Endothelial cell (in vitro differentiated cells): ENCODE measurements around the gene TAS1R2. TPM values are rescaled to one million over a fixed set of nuclear protein-coding genes. Genes with fewer than 3 reads are reported as not detected.

Experiments used
- DNase-seq: peaks from one replicate; pipeline ENCODE4 v3.0.0; 2021; ENCODE audit warnings: low spot score
- H3K27ac Mint-ChIP-seq: one replicate; pipeline ENCODE4 v1.8.0; 2021; ENCODE audit warnings: mixed read lengths, inconsistent platforms; ENCODE audit not compliant: unreplicated experiment
- H3K27me3 Mint-ChIP-seq: one replicate; pipeline ENCODE4 v1.8.0; 2021; ENCODE audit warnings: mild to moderate bottlenecking, moderate library complexity, mixed read lengths, inconsistent platforms; ENCODE audit not compliant: unreplicated experiment
- H3K36me3 Mint-ChIP-seq: one replicate; pipeline ENCODE4 v1.8.0; 2021; ENCODE audit warnings: mild to moderate bottlenecking, low read depth, mixed read lengths, inconsistent platforms; ENCODE audit not compliant: unreplicated experiment
- H3K4me1 Mint-ChIP-seq: one replicate; pipeline ENCODE4 v1.8.0; 2021; ENCODE audit warnings: mild to moderate bottlenecking, mixed read lengths, inconsistent platforms; ENCODE audit not compliant: unreplicated experiment
- H3K4me3 Mint-ChIP-seq: one replicate; pipeline ENCODE4 v1.8.0; 2021; ENCODE audit warnings: mild to moderate bottlenecking, mixed read lengths, inconsistent platforms; ENCODE audit not compliant: unreplicated experiment
- H3K9me3 Mint-ChIP-seq: one replicate; pipeline ENCODE4 v1.8.0; 2021; ENCODE audit warnings: mixed read lengths, inconsistent platforms; ENCODE audit not compliant: unreplicated experiment
- total RNA-seq: library from RNA; stranded (reverse); fragmentation: NEBNext Ultra II Directional; extraction: Animal tissue kit (Norgen Biotek cat#: 25700); gene quantifications from one replicate; pipeline ENCODE4 v1.2.1, GENCODE V29; 2021; ENCODE audit not compliant: unreplicated experiment
- TF ChIP-seq, protein P1 (sequence below): fragments of 200-600 bp; sonication (generic); IDR thresholded peaks from one replicate; pipeline ENCODE4 v1.5.0; 2021; ENCODE audit warnings: antibody characterized with exemption; ENCODE audit not compliant: unreplicated experiment

TAS1R2 gene
- total RNA-seq, 1 donor from 2014 or later, result not detected

DNA sequence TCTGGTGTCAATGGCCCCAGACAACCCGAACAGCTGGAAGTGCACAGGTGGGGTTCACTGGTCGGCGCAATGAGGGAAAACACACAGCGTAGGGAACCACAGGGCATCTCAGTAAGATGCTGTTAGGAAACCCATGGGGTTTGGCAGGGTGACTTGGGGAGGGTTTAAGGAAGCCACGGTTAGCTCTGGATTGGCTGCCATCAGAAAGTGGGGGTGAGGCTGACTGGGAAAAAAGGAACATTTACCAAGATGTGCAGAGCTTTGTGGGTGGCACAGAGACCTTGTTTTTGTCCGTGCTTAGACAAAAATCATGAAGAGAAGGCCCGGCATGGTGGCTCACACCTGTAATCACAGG is 31.9 kb upstream of the TAS1R2 start:
- no peaks in the 10 kb centered on the region for H3K4me1 Mint-ChIP-seq
- TF ChIP-seq, protein P1, sequence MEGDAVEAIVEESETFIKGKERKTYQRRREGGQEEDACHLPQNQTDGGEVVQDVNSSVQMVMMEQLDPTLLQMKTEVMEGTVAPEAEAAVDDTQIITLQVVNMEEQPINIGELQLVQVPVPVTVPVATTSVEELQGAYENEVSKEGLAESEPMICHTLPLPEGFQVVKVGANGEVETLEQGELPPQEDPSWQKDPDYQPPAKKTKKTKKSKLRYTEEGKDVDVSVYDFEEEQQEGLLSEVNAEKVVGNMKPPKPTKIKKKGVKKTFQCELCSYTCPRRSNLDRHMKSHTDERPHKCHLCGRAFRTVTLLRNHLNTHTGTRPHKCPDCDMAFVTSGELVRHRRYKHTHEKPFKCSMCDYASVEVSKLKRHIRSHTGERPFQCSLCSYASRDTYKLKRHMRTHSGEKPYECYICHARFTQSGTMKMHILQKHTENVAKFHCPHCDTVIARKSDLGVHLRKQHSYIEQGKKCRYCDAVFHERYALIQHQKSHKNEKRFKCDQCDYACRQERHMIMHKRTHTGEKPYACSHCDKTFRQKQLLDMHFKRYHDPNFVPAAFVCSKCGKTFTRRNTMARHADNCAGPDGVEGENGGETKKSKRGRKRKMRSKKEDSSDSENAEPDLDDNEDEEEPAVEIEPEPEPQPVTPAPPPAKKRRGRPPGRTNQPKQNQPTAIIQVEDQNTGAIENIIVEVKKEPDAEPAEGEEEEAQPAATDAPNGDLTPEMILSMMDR, result no peak
- H3K27me3 Mint-ChIP-seq, result peaks cover 10% of the 10 kb centered on the region
- H3K27ac Mint-ChIP-seq, result no peak overlapping the region
- peaks cover 6% of the 10 kb centered on the region for H3K36me3 Mint-ChIP-seq
- no peak for DNase-seq
- peak overlapping the region; percentile 42 for H3K4me3 Mint-ChIP-seq
- no peaks in the 10 kb centered on the region for H3K9me3 Mint-ChIP-seq

DNA sequence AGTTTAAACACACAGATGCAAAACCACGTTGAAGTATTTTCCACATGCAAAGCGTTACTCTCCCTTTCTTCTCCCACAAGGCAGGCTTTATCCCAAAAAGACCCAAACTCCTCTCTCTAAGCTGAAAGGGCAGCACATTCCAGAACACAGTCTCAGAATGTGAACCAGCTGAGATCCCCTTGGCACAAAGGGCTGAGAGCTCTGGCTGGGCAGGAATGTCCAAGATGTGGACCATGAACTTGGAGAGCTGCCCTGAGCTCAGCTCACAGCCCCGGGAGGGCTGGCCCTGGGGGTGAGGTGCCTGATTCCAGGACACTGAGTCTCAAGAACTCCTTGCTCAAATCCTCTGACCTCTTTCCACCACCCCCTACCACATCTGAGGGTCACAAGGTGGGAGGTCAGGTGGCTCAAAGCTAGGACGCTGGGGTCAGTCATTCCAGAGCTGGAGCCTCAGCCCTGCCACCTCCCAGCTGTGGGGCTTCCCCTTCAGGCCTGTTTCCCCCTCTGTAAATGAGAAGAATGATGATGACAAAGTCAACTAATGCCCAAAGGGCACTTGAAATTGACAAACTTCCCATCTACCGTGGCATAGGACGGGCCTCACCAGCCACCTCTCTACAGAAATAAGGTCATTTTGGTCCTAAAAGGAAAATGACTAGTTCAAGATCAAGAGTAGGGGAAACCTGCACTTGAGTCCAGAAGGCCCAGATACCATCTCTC is 31.4 kb upstream of the TAS1R2 start:
- Mint-ChIP-seq H3K36me3 (peaks cover 6% of the 10 kb centered on the region), H3K9me3 (no peaks in the 10 kb centered on the region), H3K27ac (no peak overlapping the region), H3K4me1 (no peaks in the 10 kb centered on the region), H3K27me3 (peaks cover 10% of the 10 kb centered on the region), H3K4me3 (peak overlapping the region; percentile 42)
- TF ChIP-seq, protein P1, result no peak
- no peak for DNase-seq

DNA sequence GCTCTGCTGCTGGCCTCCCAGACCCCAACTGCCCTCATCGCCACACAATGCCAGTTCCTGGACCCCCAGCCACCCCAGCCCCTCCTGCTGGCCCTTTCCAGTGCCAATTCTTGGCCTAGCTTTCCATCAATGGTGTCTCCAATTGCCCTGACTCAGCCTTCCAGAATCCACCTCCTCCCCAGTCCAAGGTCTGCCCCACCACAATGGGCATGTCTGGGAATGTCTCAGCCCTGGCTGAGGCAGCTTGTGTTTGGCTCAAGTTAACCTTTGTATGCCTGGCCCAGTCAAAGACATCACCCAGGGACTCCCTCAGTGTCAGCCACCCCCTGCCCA is 26.5 kb upstream of the TAS1R2 start:
- TF ChIP-seq, protein P1, result no peak
- Mint-ChIP-seq H3K27ac (no peak overlapping the region), H3K9me3 (no peaks in the 10 kb centered on the region), H3K27me3 (peaks cover 10% of the 10 kb centered on the region), H3K36me3 (peaks cover 13% of the 10 kb centered on the region), H3K4me3 (no peak overlapping the region), H3K4me1 (no peaks in the 10 kb centered on the region)
- DNase-seq, result no peak

DNA sequence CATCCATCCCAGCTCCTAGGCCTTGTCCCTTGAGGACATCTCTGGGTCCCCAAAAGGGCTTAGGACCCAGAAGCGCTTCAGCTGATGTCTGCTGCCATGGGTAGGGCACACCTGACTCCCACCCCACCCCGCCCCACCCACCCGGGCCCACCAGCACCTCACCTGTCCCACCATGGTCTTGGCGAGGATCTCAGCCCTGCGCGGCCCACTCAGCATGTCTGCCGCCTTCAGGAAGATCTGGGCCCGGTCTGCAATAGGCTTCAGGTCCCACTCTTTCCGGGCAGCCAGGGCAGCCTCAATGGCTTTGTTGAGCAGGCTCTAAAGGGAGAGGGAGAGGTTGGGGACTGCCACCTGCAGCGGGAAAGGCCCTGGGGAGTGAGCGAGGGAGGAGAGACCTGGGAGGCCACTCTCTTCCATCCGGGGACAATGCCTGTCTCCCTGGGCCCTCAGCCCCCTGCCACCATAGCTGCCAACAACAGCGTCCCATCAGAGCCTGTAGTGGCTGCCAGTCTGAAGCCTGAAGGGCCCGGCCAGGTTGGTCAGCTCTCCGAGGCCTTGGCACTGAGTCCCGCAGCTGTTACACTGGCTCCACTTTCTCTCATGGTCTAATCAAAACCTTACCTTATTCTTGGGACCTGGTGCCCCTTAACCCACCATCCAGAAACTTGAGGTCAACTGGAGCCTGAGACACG is 26.0 kb upstream of the TAS1R2 start:
- DNase-seq, result no peak
- Mint-ChIP-seq H3K27ac (no peak overlapping the region), H3K27me3 (peaks cover 12% of the 10 kb centered on the region), H3K36me3 (peaks cover 16% of the 10 kb centered on the region), H3K4me1 (no peaks in the 10 kb centered on the region), H3K4me3 (no peak overlapping the region), H3K9me3 (no peaks in the 10 kb centered on the region)
- TF ChIP-seq, protein P1, result no peak

DNA sequence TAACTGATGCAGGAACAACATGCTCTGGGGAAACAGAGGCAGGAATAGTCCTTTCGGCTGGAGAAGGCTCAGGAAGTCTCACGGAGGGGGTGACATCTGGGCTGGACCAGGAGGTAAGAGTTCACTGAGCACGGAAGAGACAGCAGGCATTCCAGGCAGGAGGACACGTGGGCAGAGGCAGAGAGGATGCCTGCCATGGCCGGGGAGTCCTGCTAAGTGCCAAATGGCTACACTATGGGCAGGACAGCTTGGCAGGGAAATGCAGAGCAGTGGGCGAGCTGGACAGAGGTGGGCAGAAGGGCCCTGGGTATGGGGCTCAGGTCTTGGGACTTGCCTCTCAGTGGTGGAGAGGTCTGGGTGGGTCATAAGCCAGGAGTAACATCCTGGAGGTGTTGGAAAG is 25.3 kb upstream of the TAS1R2 start:
- H3K27ac Mint-ChIP-seq, result no peak overlapping the region
- H3K4me1 Mint-ChIP-seq, result no peaks in the 10 kb centered on the region
- H3K9me3 Mint-ChIP-seq, result no peaks in the 10 kb centered on the region
- peaks cover 16% of the 10 kb centered on the region for H3K36me3 Mint-ChIP-seq
- DNase-seq, result no peak
- TF ChIP-seq, protein P1, result no peak
- H3K27me3 Mint-ChIP-seq, result peaks cover 12% of the 10 kb centered on the region
- H3K4me3 Mint-ChIP-seq, result no peak overlapping the region
